Measurements from ENCODE around the gene PRKN.

PRKN gene

DNA sequence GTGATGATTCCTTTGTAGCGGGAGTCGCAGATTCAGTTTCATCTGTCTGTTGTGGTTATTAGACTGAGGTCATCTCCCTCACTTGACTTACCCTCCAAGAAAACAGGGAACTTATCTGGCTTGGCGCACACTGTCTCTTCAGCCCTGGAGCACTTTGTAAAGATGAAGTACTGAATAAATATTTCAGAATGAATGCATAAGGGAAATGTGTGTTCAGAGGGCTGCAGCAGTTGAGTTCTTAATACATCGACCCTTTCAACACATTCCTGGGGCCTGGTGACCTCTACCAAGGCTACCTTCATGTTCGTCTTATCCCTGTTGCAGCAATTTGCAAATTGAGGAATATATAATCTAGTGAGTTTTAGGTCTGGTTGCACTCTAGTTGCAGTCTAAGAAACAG is 801.2 kb downstream of the PRKN start:
- Histone ChIP-seq H3K36me3 (ENCODE audit: insufficient read depth, low read length) (no peaks in the 10 kb centered on the region), H3K79me2 (ENCODE audit: insufficient read depth, low read length) (no peaks in the 10 kb centered on the region), H3K9me2 (ENCODE audit: low read depth, low read length) (no peaks in the 10 kb centered on the region), H3K4me2 (ENCODE audit: low read length) (no peak overlapping the region), H3K27ac (ENCODE audit: low read depth, low read length, poor library complexity, severe bottlenecking) (no peak overlapping the region), H3F3A (ENCODE audit: insufficient read depth, low read length) (no peaks in the 10 kb centered on the region), H3K27me3 (ENCODE audit: insufficient read depth, low read length) (no peaks in the 10 kb centered on the region), H3K4me1 (ENCODE audit: insufficient read depth, low read length, severe bottlenecking) (no peaks in the 10 kb centered on the region), H4K20me1 (ENCODE audit: insufficient read depth, low read length) (no peaks in the 10 kb centered on the region), H3K9ac (ENCODE audit: low read length) (no peak overlapping the region), H3K4me3 (ENCODE audit: low read depth, low read length, poor library complexity, severe bottlenecking) (no peak overlapping the region), H3K9me3 (ENCODE audit: low read length) (no peaks in the 10 kb centered on the region), H2AFZ (ENCODE audit: low read length) (no peak overlapping the region)
- TF ChIP-seq EZH2 (IDR thresholded peaks at IDR 0.05; ENCODE audit: borderline replicate concordance, low read length): no peak
- TF ChIP-seq, protein P1, sequence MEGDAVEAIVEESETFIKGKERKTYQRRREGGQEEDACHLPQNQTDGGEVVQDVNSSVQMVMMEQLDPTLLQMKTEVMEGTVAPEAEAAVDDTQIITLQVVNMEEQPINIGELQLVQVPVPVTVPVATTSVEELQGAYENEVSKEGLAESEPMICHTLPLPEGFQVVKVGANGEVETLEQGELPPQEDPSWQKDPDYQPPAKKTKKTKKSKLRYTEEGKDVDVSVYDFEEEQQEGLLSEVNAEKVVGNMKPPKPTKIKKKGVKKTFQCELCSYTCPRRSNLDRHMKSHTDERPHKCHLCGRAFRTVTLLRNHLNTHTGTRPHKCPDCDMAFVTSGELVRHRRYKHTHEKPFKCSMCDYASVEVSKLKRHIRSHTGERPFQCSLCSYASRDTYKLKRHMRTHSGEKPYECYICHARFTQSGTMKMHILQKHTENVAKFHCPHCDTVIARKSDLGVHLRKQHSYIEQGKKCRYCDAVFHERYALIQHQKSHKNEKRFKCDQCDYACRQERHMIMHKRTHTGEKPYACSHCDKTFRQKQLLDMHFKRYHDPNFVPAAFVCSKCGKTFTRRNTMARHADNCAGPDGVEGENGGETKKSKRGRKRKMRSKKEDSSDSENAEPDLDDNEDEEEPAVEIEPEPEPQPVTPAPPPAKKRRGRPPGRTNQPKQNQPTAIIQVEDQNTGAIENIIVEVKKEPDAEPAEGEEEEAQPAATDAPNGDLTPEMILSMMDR (IDR thresholded peaks at IDR 0.05; ENCODE audit: low read length): no peak

DNA sequence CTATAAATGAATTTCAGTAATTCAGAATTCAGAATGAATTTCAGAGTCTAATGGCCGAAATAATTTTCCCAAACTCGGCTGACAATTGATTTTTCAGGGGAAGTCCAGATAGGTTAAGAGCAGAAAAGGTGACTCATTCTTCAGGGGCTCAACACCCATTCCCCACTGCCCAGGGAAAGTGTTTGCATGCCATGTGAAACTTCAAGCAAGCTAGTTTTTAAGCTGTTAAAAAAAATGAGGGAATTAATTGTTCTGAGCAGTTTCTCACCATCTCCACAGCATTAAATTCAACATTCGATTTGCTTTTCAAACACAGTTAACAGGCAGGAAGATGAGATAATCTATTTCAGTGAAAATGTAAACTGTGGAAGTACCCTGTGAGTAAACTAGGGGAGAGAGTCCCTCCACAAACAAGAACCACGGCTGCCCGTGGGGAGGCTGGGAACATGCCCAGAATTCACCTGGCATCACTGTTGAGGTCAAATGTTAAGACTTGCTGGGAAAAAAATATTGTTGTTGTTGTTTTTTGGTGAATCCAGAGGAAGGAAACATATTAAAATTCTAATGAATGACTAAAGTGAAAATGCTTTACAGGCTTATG is 803.0 kb downstream of the PRKN start:
- Histone ChIP-seq H3K9me3 (ENCODE audit: low read length) (no peaks in the 10 kb centered on the region), H3K4me1 (ENCODE audit: insufficient read depth, low read length, severe bottlenecking) (no peaks in the 10 kb centered on the region), H3K4me2 (ENCODE audit: low read length) (no peak overlapping the region), H3K27ac (ENCODE audit: low read depth, low read length, poor library complexity, severe bottlenecking) (no peak overlapping the region), H3K36me3 (ENCODE audit: insufficient read depth, low read length) (no peaks in the 10 kb centered on the region), H3K9ac (ENCODE audit: low read length) (no peak overlapping the region), H2AFZ (ENCODE audit: low read length) (no peak overlapping the region), H3K4me3 (ENCODE audit: low read depth, low read length, poor library complexity, severe bottlenecking) (no peak overlapping the region), H3F3A (ENCODE audit: insufficient read depth, low read length) (no peaks in the 10 kb centered on the region), H4K20me1 (ENCODE audit: insufficient read depth, low read length) (no peaks in the 10 kb centered on the region), H3K9me2 (ENCODE audit: low read depth, low read length) (no peaks in the 10 kb centered on the region), H3K27me3 (ENCODE audit: insufficient read depth, low read length) (no peaks in the 10 kb centered on the region), H3K79me2 (ENCODE audit: insufficient read depth, low read length) (no peaks in the 10 kb centered on the region)
- TF ChIP-seq, protein P1 (IDR thresholded peaks at IDR 0.05; ENCODE audit: low read length): no peak
- no peak for TF ChIP-seq EZH2 (IDR thresholded peaks at IDR 0.05; ENCODE audit: borderline replicate concordance, low read length)

DNA sequence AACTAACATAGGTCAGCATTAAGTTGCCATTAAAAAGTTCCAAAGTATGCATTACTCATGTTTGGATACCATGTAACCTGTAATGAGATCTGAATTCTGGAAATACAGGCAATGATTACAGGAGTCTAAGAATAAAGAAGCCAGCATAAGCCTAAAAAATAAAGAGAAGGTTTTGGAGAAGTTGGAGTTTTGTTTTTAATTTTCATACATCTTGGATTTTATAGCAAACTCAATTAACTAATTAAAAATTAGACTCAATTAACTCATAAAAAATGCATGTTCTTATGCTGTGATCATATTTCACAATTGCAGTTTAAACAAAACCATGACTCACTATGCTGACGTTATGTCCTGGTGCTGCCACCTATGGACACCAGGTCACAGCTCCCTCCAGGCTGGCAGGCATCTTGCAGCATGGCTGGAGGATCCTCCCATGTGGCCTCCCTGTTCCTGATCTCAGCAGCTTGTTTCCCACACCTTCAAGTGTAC is 804.9 kb downstream of the PRKN start:
- H2AFZ ChIP-seq (ENCODE audit: low read length): no peak overlapping the region
- no peaks in the 10 kb centered on the region for H3K27me3 ChIP-seq (ENCODE audit: insufficient read depth, low read length)
- H3K9ac ChIP-seq (ENCODE audit: low read length): no peak overlapping the region
- no peak overlapping the region for H3K4me2 ChIP-seq (ENCODE audit: low read length)
- no peaks in the 10 kb centered on the region for H3K9me3 ChIP-seq (ENCODE audit: low read length)
- no peaks in the 10 kb centered on the region for H3K9me2 ChIP-seq (ENCODE audit: low read depth, low read length)
- TF ChIP-seq, protein P1 (IDR thresholded peaks at IDR 0.05; ENCODE audit: low read length): peak; percentile 26
- TF ChIP-seq EZH2 (IDR thresholded peaks at IDR 0.05; ENCODE audit: borderline replicate concordance, low read length): no peak
- no peak overlapping the region for H3K27ac ChIP-seq (ENCODE audit: low read depth, low read length, poor library complexity, severe bottlenecking)
- no peak overlapping the region for H3K4me3 ChIP-seq (ENCODE audit: low read depth, low read length, poor library complexity, severe bottlenecking)
- H4K20me1 ChIP-seq (ENCODE audit: insufficient read depth, low read length): no peaks in the 10 kb centered on the region
- H3K36me3 ChIP-seq (ENCODE audit: insufficient read depth, low read length): no peaks in the 10 kb centered on the region
- H3K79me2 ChIP-seq (ENCODE audit: insufficient read depth, low read length): no peaks in the 10 kb centered on the region
- H3F3A ChIP-seq (ENCODE audit: insufficient read depth, low read length): no peaks in the 10 kb centered on the region
- H3K4me1 ChIP-seq (ENCODE audit: insufficient read depth, low read length, severe bottlenecking): no peaks in the 10 kb centered on the region

Data from OCI-LY1 (cell line).